Suppressor macrophage (primary cell): ENCODE measurements around the gene PCDH1.
"Not testable (repeated sequence)": the region's sequence is repeated elsewhere in the genome, so short reads cannot be mapped to it uniquely, and the experiment has no call there.

ENCODE experiments used
- DNase-seq, 4 experiments: peaks; one replicate each; pipeline ENCODE4 v3.0.0-alpha.2; 2020 to 2022
- total RNA-seq, 17 experiments: gene quantifications; one replicate each; lab custom pipeline; 2026; ENCODE audit warnings: mixed read lengths in 6 of 17, inconsistent platforms in 3 of 17; lab: John Stamatoyannopoulos, UW

PCDH1 gene
- 0 to 2.2 (median 0.61) reads per million in 17 experiments for total RNA-seq

DNA sequence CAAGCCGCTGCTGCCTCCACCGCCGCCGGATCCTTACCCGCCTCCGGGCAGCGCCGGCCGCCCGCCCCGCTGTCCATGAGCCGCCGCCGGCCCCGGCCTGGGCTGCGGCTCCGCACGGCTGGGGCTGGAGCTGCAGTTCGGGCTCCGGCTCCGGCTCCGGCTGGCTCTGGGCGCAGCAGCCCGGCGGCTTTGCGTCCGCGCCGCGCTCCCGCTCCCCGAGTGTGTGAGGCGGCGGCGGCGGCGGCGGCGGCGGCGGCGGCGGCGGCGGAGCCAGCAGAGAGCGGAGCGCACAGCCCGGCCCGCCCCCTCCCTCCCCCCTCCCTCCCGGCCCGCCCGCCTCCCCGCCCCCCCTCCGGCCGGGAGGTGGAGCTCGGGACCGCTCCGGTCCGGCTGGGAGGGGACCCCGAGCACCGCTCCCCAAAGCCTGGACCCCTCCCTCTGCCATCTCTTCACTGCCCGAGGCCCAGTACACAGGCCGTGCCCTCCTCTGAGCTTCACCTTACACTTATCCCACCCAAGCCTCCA lies at the start of gene PCDH1:
TSS of gene PCDH1 (minus strand) at position 225 of the 525 bp plus-strand sequence. CDS start at position 77, 148 bp downstream.
- DNase-seq: peak; percentile 20 to 65 (median 40)

DNA sequence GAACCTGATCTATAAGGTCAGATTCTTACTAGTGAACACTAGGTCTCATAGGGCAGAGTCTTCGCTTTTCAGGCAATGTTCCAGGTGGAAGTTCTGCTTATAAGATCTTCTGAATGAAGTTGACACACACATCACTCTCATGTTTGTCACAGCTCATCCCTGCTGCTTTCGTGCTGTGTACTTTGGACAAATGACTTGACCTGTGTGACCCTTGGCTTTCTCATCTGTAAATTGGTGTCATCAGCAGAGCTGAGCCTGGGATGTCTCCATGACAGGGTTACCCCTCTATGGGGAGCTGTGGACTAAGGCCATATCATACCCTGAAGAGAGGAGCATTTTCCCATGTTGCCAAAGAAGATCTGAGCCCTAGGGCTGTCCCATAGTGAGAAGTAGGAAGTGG lies 48.2 kb upstream of the PCDH1 start:
- DNase-seq: no peak

DNA sequence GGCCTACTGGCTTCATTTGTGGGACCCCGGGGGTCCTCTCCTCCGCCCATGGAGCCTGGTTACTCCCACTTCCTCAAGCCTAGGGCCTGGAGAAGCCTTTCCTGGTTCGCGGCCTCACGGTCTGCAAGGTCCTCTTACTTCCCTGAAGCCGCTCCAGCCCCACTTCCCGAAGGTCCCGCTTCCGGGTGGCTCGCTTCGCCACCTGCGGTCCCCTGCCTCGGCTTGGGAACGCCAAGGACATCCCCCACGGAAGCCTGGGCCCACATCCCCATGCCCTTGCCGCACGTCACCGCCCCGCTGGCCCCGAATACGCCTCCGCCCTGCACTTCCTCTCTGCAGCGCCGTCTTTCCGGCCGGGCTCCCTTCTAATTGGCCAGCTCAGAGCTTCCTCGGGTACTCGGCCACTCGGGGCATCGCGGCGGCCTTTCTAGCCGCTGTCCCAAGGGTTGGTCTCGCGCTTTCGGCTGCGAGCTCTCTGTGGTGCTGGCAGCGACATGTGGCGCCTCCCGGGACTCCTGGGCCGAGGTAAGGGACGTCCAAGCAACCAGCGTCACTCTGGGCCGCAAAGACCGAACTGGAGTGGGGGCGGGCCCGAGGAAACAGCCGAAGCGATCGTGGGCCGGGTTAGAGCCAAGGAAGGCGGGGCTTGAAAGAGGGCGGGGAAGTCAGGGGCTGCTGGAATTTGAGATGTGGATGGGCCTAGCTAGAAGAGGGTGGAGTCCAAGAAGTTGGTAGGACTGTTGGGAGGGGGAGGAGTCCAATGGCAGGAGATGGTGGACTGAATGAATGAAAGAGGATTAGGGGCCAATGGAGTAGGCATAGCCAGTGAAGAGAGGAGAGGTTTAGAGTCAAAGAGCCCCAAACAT lies 45.5 kb upstream of the PCDH1 start, which contains the start of gene DELE1:
TSS of gene DELE1 (plus strand) at position 424 of the 866 bp plus-strand sequence. CDS start at position 495, 71 bp downstream.
- DNase-seq: peak; percentile 96 to 98 (median 98)

- not testable (repeated sequence) for DNase-seq
Measured at GRCh38 chr5:141922827-141923447, 44.7 kb upstream of the PCDH1 start.

GRCh38 chr5:141920771-141921170 lies 42.6 kb upstream of the PCDH1 start:
- no peak for DNase-seq

DNA sequence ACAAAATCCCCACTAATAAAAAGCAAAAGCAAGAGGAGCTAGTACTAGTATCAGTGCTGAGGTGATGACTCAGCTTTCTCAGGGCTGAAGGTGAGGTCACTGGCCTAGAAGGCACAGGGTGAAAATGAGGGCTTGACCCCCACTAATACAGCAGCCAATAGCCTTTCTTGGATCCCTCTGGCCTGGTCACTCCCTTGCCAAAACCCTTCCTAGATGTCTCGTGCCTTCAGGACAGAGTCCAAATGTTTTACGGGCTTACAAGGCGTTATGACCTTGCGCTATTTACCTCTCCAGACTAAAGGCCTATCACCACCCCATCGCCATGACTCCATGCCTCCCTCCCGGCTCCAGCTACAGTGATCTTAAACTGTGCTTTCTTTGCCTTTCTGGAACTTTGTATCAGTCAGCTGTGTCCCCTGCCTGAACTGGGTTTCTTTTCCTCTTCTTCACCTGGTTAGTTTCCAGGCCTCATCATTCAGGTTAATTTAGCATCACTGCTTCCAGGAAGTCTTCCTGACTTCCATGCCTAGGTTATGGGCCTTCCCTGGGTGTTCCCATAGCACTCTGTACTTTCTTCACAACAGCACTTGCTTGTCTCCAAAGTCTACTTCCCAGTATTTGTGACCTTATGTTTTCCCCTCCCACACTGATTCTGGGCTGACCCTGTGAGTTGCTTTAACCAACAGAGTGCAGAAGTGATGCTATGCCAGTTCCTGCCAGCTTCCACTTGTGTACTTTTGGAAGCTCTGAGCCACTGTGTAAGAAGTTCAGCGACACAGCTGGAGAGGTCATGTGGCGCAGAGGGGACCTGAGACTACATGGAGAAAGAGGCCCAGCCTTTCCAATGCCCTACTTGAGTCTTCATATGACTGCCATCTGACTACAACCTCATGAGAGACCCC lies 41.3 kb upstream of the PCDH1 start:
- peak; percentile 76 to 86 (median 82) for DNase-seq

- DNase-seq: no peak
Measured at GRCh38 chr5:141917760-141918159, 39.5 kb upstream of the PCDH1 start.

DNA sequence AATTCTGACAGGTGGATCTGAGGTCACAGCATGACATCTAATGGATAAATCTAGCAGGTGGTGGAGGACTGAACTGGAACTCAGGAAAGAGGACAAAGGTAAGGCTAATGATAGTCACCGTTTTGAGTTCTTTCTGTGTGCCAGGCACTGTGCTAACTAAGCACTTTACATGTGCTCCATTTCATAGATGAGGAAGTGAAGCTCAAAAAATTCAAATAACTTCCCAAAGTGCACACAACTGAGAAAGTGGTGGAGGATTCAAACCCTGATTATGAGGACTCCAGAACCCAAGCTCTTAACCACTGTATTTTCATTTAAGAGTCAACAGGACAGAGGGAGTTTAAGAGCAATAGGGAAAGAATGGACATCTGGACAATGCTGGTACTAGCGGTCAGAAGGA lies 38.3 kb upstream of the PCDH1 start:
- peak in 3 of 4 experiments; percentile 11 to 54 (median 21) for DNase-seq

DNA sequence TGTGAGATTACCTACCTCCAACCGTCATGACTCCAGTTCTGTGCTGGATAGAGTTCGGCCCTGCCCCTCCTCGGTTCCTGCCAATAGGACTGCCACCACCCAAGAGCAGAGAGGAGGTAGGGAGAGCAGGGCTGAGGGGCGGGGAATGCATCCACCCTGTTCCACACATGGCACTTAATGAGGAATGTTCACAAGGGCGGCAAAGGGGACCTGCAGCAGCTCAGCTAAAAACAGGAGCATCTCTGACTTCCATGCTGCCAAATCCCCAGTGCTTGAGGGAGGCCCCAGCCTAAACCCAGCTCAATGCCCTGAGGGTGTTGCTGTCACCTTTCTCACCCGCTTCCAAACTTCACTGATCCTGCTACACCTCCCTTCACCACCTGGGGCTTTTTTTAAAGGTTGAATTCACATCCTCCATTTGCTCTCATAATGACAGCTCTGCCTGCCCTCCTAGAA lies 37.7 kb upstream of the PCDH1 start:
- no peak for DNase-seq

DNA sequence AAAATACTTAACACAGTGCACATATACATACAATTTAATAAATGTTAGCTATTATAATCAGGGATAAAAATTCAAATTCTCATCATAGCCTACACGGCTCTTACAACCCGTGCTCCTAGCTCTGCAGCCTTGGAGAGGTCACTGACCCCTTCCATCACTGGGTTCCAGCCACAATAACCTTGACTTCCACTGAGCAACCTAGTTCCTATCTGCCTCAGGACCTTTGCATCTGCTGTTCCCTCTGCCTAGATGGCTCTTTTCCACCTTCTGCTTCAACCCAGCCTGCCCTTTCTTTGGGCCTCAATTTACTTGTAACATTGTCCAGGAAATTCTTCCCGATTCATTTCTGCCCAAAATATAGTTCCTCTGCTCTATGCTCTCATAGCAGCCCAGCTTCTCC lies 36.6 kb upstream of the PCDH1 start:
- no peak for DNase-seq

GRCh38 chr5:141914199-141914743 lies 36.1 kb upstream of the PCDH1 start:
- peak; percentile 47 to 79 (median 66) for DNase-seq

DNA sequence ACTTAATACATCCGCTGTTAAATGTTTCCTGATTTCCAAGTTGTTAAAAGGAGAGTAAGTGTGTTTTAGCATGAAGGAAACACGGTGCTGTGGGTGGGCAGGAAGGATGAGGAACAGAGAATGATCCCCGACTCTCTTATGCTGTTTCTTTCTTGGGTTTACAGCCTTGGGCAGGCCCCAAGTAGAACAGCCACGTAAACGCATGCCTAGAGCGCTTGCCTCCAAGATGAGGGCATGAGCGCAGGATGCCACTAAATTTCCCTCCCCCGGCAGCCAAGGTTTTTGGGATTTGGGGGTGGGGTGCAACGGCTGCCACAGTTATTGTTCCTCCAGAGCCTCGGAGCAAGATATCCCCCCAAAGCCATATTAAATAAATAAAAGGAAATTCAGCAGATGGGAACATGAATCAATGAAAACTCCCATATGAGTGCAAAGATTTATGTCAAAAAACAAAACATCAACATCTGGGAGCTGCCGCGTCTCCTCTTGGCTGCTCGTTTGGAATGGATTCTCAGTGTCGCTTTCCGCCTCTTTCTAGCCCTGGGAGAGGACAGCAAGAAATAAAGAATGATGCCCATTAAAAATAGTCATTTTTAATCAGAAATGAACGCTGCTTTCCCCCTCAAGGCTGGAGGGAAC lies 35.5 kb upstream of the PCDH1 start:
- peak in 1 of 4 experiments; percentile 10 for DNase-seq

GRCh38 chr5:141910271-141910673 lies 32.1 kb upstream of the PCDH1 start:
- no peak for DNase-seq

DNA sequence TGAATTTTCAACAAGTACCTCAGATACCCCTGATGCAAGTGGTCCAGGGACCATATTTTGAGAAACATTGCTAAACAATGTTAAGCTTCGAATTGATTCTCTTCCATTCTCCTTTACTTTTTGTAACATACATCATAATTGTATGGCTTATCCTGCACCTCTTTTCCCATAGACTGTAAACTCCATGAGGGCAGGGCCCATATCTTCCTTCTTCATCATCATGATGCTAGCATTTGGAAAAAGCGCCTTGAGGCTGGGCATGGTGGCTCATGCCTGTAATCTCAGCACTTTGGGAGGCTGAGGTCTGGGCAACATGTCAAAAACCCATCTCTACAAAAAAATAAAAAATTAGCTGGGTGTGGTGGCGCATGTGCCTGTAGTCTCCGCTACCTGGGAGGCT lies 31.0 kb upstream of the PCDH1 start:
- DNase-seq: no peak

DNA sequence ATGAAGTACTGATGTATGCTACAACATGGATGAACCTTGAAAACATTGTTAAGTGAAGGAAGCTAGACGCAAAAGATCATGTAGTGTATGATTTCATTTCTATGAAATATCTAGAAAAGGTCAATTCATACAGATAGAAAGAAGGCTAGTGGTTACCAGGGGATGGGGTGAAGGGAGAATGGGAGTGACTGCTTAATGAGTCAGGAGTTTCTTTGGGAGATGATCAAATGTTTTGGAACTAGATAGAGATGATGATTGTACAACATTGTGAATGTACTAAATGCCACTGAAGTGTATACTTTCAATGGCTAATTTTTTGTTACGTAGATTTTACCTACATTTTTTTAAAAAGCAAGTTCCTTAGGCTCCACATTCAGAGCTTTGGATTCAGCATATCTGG lies 30.6 kb upstream of the PCDH1 start:
- no peak for DNase-seq

- DNase-seq: no peak
Measured at GRCh38 chr5:141906972-141907371, 28.8 kb upstream of the PCDH1 start.

DNA sequence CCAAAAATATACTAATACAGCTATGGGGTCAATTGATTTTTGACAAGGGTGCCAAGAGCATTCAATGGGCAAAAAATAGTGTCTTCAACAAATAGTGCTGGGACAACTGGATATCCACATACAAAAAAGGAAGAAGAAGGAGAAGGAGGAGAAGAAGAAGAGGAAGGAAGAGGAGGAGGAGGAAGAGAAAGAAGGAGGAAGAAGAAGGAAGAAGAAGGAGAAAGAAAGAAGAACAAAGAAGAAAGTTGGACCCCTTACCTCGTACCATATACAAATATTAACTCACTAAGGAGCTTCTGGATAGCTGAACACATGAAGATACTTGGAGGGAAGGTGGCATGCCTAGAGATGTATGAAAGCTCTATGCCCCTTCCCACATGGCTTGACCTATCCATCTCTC lies 28.3 kb upstream of the PCDH1 start:
- DNase-seq: no peak

DNA sequence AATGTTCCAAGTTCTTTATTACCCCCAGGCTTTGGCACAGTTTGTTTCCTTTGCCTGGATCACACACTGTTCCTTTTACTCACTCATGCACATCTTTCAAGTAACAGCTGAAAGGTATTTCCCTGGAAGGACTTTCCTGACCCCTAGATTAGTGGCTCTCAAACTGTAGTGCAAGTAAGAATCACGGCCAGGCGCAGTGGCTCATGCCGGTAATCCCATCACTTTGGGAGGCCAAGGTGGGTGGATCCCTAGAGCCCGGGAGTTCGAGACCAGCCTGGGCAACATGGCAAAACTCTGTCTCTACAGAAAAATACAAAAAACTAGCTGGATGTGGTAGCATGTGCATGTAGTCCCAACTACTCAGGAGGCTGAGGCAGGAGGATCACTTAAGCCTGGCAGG lies 26.3 kb upstream of the PCDH1 start:
- DNase-seq: no peak

- DNase-seq: peak; percentile 54 to 78 (median 76)
Measured at GRCh38 chr5:141903261-141903660, 25.1 kb upstream of the PCDH1 start.

GRCh38 chr5:141902015-141902814 lies 24.0 kb upstream of the PCDH1 start:
- no peak for DNase-seq
